Esophagus muscularis mucosa (tissue), 4 donors: ENCODE results near the gene IFT81.
"Not testable (repeated sequence)": the region's sequence is repeated elsewhere in the genome, so short reads cannot be mapped to it uniquely, and the experiment has no call there.

ENCODE experiments used
- CTCF ChIP-seq, 3 experiments: fragments of 200-600 bp in 2 of 3; fragments of 450-650 bp in 1 of 3; sonication (generic) in 2 of 3; IDR thresholded peaks; one replicate each; pipeline ENCODE4 v1.5.1; 2017 to 2019; ENCODE audit warnings: antibody characterized with exemption in 3 of 3, mild to moderate bottlenecking in 2 of 3, moderate library complexity in 1 of 3
- EP300 ChIP-seq: sonication (generic); formaldehyde crosslinking; IDR thresholded peaks from one replicate; pipeline ENCODE4 v1.6.1; 2017; ENCODE audit warnings: antibody characterized with exemption
- POLR2A ChIP-seq: fragments of 450-650 bp; IDR thresholded peaks from one replicate; pipeline ENCODE4 v1.6.1; 2017; ENCODE audit warnings: antibody characterized with exemption, moderate library complexity, mild to moderate bottlenecking, low read depth
- POLR2AphosphoS5 ChIP-seq, 2 donors: sonication (generic); formaldehyde crosslinking; IDR thresholded peaks; one replicate each; pipeline ENCODE4 v1.6.1; 2017; ENCODE audit warnings: antibody characterized with exemption in 2 of 2

- not testable (repeated sequence) for TF ChIP-seq POLR2AphosphoS5 (IDR thresholded peaks at IDR 0.05); CTCF (IDR thresholded peaks at IDR 0.05); EP300; POLR2A
Measured at GRCh38 chr12:110088216-110088615, 35.9 kb upstream of the IFT81 start.
